B cell (primary cell): ENCODE measurements around the gene LIF. TPM values are rescaled to one million over a fixed set of nuclear protein-coding genes. Genes with fewer than 3 reads are reported as not detected.

ENCODE experiments used
- ATAC-seq: fragments of 200-7000 bp; cut with Tn5 transposase; one replicate; pipeline ENCODE4 v1.10.0; 2021; ENCODE audit warnings: low read depth, mild to moderate bottlenecking, moderate number of reproducible peaks, moderate library complexity
- CTCF ChIA-PET: fragments of 350-600 bp; sonication (Branson Sonifier 250); formaldehyde crosslinking; loops from one replicate; lab custom pipeline; 2021; ENCODE audit warnings: antibody characterized with exemption, inconsistent platforms; lab: Charles Lee
- POLR2A ChIA-PET: fragments of 350-600 bp; sonication (Branson Sonifier 250); formaldehyde crosslinking; loops from one replicate; lab custom pipeline; 2021; ENCODE audit warnings: antibody characterized with exemption; lab: Charles Lee
- DNase-seq: peaks from one replicate; pipeline ENCODE4 v3.0.0; 2013
- H2AFZ ChIP-seq: 2 replicates; pipeline ENCODE4 v1.6.1; 2012; ENCODE audit warnings: mild to moderate bottlenecking, low read depth, low read length; ENCODE audit not compliant: insufficient read depth, poor library complexity, severe bottlenecking
- H3K27ac ChIP-seq, 2 donors: 1 replicate in 1 of 2; 2 replicates in 1 of 2; pipeline ENCODE4 v1.5.1; 2012 to 2013; ENCODE audit warnings: low read length in 2 of 2, mild to moderate bottlenecking in 2 of 2, moderate library complexity in 1 of 2
- H3K27me3 ChIP-seq, 4 experiments: fragments of 200-600 bp in 1 of 4; sonication (generic) in 1 of 4; replicated peaks in 1 of 4; 1 replicate in 2 of 4; 2 replicates in 2 of 4; pipeline versions ENCODE4 v1.6.1 to v1.7.0; 2013 to 2016; ENCODE audit warnings: low read length in 3 of 4, mild to moderate bottlenecking in 2 of 4, mixed read lengths in 1 of 4, moderate library complexity in 1 of 4; ENCODE audit not compliant: insufficient read depth in 4 of 4, control insufficient read depth in 3 of 4; ENCODE audit errors: control extremely low read depth in 1 of 4
- H3K36me3 ChIP-seq, 2 experiments: replicated peaks in 1 of 2; 1 replicate in 1 of 2; 2 replicates in 1 of 2; pipeline versions ENCODE4 v1.6.1 to v1.7.1; 2013; ENCODE audit warnings: low read length in 1 of 2; ENCODE audit not compliant: insufficient read depth in 2 of 2, control insufficient read depth in 1 of 2; ENCODE audit errors: control extremely low read depth in 1 of 2, extremely low read depth in 1 of 2
- H3K4me1 ChIP-seq, 2 donors: fragments of 200-600 bp in 1 of 2; sonication (generic) in 1 of 2; 1 replicate in 1 of 2; 2 replicates in 1 of 2; pipeline versions ENCODE4 v1.5.1 to v1.6.1; 2013 to 2017; ENCODE audit warnings: low read length in 2 of 2; ENCODE audit not compliant: control insufficient read depth in 2 of 2, insufficient read depth in 2 of 2
- H3K4me2 ChIP-seq: replicated peaks from 2 replicates; pipeline ENCODE3; 2012; ENCODE audit warnings: mild to moderate bottlenecking, low read depth, low read length; ENCODE audit not compliant: poor library complexity, severe bottlenecking
- H3K4me3 ChIP-seq, 5 experiments: fragments of 200-600 bp in 1 of 5; sonication (generic) in 1 of 5; 1 replicate in 3 of 5; 2 replicates in 2 of 5; pipeline versions ENCODE4 v1.5.1 to v1.7.0; 2011 to 2016; ENCODE audit warnings: low read length in 4 of 5, mild to moderate bottlenecking in 4 of 5, low read depth in 2 of 5, control low read depth in 1 of 5, moderate library complexity in 1 of 5; ENCODE audit not compliant: insufficient read depth in 1 of 5; ENCODE audit errors: control extremely low read depth in 1 of 5, extremely low read depth in 1 of 5
- H3K79me2 ChIP-seq: fragments of 200-600 bp; sonication (generic); one replicate; pipeline ENCODE4 v1.6.0; 2016; ENCODE audit warnings: low read length; ENCODE audit not compliant: control insufficient read depth, insufficient read depth
- H3K9ac ChIP-seq: fragments of 200-600 bp; sonication (generic); 2 replicates; pipeline ENCODE4 v1.6.1; 2017; ENCODE audit warnings: mild to moderate bottlenecking, low read length, moderate library complexity
- H3K9me3 ChIP-seq, 3 donors: one replicate each; pipeline versions ENCODE4 v1.6.1 to v1.7.1; 2013; ENCODE audit warnings: low read length in 2 of 3; ENCODE audit not compliant: control insufficient read depth in 2 of 3, insufficient read depth in 1 of 3; ENCODE audit errors: control extremely low read depth in 1 of 3
- H4K20me1 ChIP-seq: 2 replicates; pipeline ENCODE4 v1.6.0; 2012; ENCODE audit warnings: mild to moderate bottlenecking, low read length; ENCODE audit not compliant: insufficient read depth, control insufficient read depth, poor library complexity, severe bottlenecking
- H3K27ac Mint-ChIP-seq: one replicate; pipeline ENCODE4 v1.8.0; 2021; ENCODE audit warnings: mixed read lengths
- H3K27me3 Mint-ChIP-seq: one replicate; pipeline ENCODE4 v1.8.0; 2021; ENCODE audit warnings: mixed read lengths
- H3K4me1 Mint-ChIP-seq: one replicate; pipeline ENCODE4 v1.8.0; 2021; ENCODE audit warnings: mixed read lengths
- H3K4me3 Mint-ChIP-seq: one replicate; pipeline ENCODE4 v1.8.0; 2021; ENCODE audit warnings: mixed read lengths
- H3K9me3 Mint-ChIP-seq: one replicate; pipeline ENCODE4 v1.8.0; 2022; ENCODE audit warnings: mixed read lengths; ENCODE audit not compliant: insufficient read depth
- EZH2 ChIP-seq: IDR thresholded peaks from 2 replicates; pipeline ENCODE4 v1.6.1; 2012; ENCODE audit warnings: borderline replicate concordance, low read depth, mild to moderate bottlenecking, moderate library complexity, low read length; ENCODE audit not compliant: insufficient read depth, poor library complexity, severe bottlenecking
- WGBS: methylation state at CpG from one replicate; pipeline ENCODE4 v1.1.5; 2013; ENCODE audit warnings: missing lambda C conversion rate; ENCODE audit not compliant: insufficient coverage; 5-methylcytosine and 5-hydroxymethylcytosine counted together
- intact Hi-C: fragments of 100-400 bp; cut with micrococcal nuclease; formaldehyde crosslinking; loops from one replicate; pipeline ENCODE4 v1.10.0; 2022
- polyA plus RNA-seq: library from polyadenylated mRNA; depleted of rRNA; stranded (reverse); fragments of >200 nt; gene quantifications from 2 replicates; pipeline ENCODE4 v1.2.3, GENCODE V29; 2012
- total RNA-seq, 2 donors: library from RNA; stranded (reverse); fragments of 120-200 nt in 1 of 2; gene quantifications; 1 replicate in 1 of 2; 2 replicates in 1 of 2; pipeline versions ENCODE4 v1.2.3 to v1.2.4, GENCODE V29; 2013 to 2022
- TF ChIP-seq, protein P1 (sequence below): fragments of 200-600 bp; IDR thresholded peaks from one replicate; pipeline ENCODE4 v1.8.0; 2022; ENCODE audit warnings: antibody characterized with exemption, mild to moderate bottlenecking

The LIF gene
- total and polyA plus RNA-seq, 2 donors (not counting 1 experiment from before 2014, with no cell fraction given): 0.47 TPM; not detected in 1

DNA sequence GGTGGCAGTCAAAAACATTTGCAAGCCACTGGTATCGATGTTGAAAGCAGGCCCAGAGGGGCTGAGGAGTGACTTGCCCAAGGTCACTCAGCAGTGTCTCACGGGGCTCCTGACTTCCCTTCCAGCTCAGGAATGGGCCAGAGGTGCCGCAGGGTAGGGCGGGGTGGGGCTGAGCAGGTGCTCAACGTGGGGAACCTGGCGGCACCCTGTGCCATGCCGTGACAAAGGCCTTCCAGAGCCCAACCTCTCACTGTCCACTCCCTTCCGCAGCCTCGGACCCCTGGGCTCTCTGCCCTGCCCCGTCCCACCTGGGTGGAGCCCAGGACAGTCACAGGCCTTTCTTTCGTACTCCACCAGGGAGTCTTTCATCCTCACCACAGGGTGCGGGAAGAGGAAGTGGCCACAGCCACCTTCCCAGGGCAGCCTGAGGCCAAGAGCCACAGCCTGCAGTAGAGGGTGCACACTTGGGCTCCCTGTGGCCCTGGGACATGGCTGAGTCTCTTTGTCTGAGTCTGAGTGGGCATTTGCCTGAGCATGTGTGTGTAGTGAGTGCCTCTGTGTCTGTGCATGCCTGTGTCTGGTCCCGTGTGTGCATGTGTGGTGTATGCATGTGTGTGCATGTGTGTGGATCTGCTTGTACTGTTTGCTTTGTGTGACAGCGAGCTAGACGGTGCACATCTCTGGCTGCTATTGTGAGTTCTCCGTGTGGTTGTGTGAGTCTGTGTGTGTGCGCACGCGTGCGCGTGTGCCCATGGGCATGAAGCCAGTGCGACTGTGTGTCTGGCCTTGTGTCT is 6.0 kb upstream of the LIF start:
- TF ChIP-seq, protein P1, sequence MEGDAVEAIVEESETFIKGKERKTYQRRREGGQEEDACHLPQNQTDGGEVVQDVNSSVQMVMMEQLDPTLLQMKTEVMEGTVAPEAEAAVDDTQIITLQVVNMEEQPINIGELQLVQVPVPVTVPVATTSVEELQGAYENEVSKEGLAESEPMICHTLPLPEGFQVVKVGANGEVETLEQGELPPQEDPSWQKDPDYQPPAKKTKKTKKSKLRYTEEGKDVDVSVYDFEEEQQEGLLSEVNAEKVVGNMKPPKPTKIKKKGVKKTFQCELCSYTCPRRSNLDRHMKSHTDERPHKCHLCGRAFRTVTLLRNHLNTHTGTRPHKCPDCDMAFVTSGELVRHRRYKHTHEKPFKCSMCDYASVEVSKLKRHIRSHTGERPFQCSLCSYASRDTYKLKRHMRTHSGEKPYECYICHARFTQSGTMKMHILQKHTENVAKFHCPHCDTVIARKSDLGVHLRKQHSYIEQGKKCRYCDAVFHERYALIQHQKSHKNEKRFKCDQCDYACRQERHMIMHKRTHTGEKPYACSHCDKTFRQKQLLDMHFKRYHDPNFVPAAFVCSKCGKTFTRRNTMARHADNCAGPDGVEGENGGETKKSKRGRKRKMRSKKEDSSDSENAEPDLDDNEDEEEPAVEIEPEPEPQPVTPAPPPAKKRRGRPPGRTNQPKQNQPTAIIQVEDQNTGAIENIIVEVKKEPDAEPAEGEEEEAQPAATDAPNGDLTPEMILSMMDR: no peak
- TF ChIP-seq EZH2: no peak
- H3K4me1 Mint-ChIP-seq: peaks cover 4% of the 10 kb centered on the region
- no peaks in the 10 kb centered on the region for H4K20me1 ChIP-seq
- H3K27ac Mint-ChIP-seq: no peak overlapping the region
- no peak overlapping the region for H3K9ac ChIP-seq
- H3K4me3 Mint-ChIP-seq: no peak overlapping the region
- H3K9me3 ChIP-seq: no peaks in the 10 kb centered on the region
- H3K9me3 Mint-ChIP-seq: no peaks in the 10 kb centered on the region
- WGBS: 84% methylated on average over 22 of the region's 22 CpGs
- no peak for DNase-seq
- no peak for ATAC-seq
- POLR2A ChIA-PET: no interaction called here
- CTCF ChIA-PET: no interaction called here
- H3K4me3 ChIP-seq: no peak overlapping the region
- H3K4me2 ChIP-seq: no peak overlapping the region
- H3K27me3 Mint-ChIP-seq: peaks cover 25% of the 10 kb centered on the region
- no peaks in the 10 kb centered on the region for H3K79me2 ChIP-seq
- intact Hi-C loops: no loop called here
- H2AFZ ChIP-seq: no peak overlapping the region
- H3K27me3 ChIP-seq: peaks cover 0 to 24% (median 8%) of the 10 kb centered on the region in 4 experiments
- no peaks in the 10 kb centered on the region for H3K36me3 ChIP-seq
- H3K4me1 ChIP-seq: peaks cover 0 to 9% of the 10 kb centered on the region in 2 donors
- H3K27ac ChIP-seq: no peak overlapping the region

DNA sequence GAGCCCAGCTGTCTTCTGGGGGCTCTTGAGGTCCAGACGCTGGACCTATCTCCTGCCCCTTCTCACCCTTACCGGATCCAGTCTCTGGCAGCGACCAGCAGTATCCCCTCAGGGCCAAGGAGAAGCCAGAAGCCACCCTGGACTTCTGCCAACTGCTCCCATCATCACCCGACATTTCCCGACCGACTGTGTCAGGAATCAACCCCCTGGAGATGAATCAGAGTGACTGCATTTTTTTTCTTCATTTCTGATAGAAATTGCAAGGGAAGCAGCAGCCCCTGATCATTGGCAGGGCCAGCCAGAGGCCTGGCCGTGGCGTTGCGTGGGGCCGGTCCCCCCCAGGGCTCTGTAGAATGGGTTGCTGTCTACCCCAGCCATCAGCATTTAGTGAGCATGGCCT is 5.2 kb upstream of the LIF start:
- no peak for ATAC-seq
- no peak overlapping the region for H3K4me2 ChIP-seq
- no peaks in the 10 kb centered on the region for H3K36me3 ChIP-seq
- no peak overlapping the region for H2AFZ ChIP-seq
- no peak overlapping the region for H3K4me3 ChIP-seq
- Mint-ChIP-seq H3K27me3 (peaks cover 30% of the 10 kb centered on the region), H3K4me1 (peaks cover 5% of the 10 kb centered on the region), H3K9me3 (no peaks in the 10 kb centered on the region), H3K27ac (no peak overlapping the region), H3K4me3 (no peak overlapping the region)
- peaks cover 4 to 15% of the 10 kb centered on the region in 2 donors for H3K4me1 ChIP-seq
- 94% methylated on average over 9 of the region's 10 CpGs for WGBS
- intact Hi-C loops: no loop called here
- no peak overlapping the region for H3K27ac ChIP-seq
- no peak overlapping the region for H3K9ac ChIP-seq
- TF ChIP-seq, protein P1: no peak
- no peak for TF ChIP-seq EZH2
- H4K20me1 ChIP-seq: no peaks in the 10 kb centered on the region
- H3K9me3 ChIP-seq: no peaks in the 10 kb centered on the region
- H3K27me3 ChIP-seq: peaks cover 0 to 33% (median 14%) of the 10 kb centered on the region in 4 experiments
- POLR2A ChIA-PET: no interaction called here
- no peak for DNase-seq
- no peaks in the 10 kb centered on the region for H3K79me2 ChIP-seq
- CTCF ChIA-PET: interaction anchor here (1.0 to 1.7 kb wide), 2 partner anchors 36 to 143 kb away, joined by 3 read pairs; no protein-coding TSS in a partner anchor
